ENCODE measurements around the gene XPO5. TPM values are rescaled to one million over a fixed set of nuclear protein-coding genes. Genes with fewer than 3 reads are reported as not detected.
A peak's percentile ranks its signal among the peaks of the same experiment; 100 is the strongest.

XPO5 gene
- total RNA-seq, 1 experiment from 2014 or later = 114 TPM

- Histone ChIP-seq H3K4me2 (ENCODE audit: insufficient read depth, insufficient read length, low read length) (no peak overlapping the region), H3K27ac (ENCODE audit: insufficient read length, low read depth, low read length) (no peak overlapping the region), H3T11ph (ENCODE audit: low read length) (no peak overlapping the region), H2AK5ac (ENCODE audit: insufficient read length, low read length) (no peak overlapping the region), H2BK15ac (ENCODE audit: low read depth, low read length) (no peak overlapping the region), H2AFZ (ENCODE audit: low read length) (no peak overlapping the region), H3K9ac (ENCODE audit: extremely low read depth, insufficient read length, low read length) (no peak overlapping the region), H3K4ac (ENCODE audit: low read depth, low read length) (no peak overlapping the region), H2BK5ac (ENCODE audit: insufficient read length, low read length) (no peak overlapping the region), H3K9me3 (ENCODE audit: control insufficient read depth, low read depth, low read length) (no peaks in the 10 kb centered on the region), H2BK12ac (ENCODE audit: insufficient read length, low read depth, low read length) (no peak overlapping the region), H3K23me2 (ENCODE audit: insufficient read length, low read depth, low read length, poor library complexity, severe bottlenecking) (peaks cover 10% of the 10 kb centered on the region), H3K18ac (ENCODE audit: insufficient read length, low read depth, low read length) (no peak overlapping the region), H4K20me1 (ENCODE audit: control insufficient read depth, insufficient read depth, insufficient read length) (no peaks in the 10 kb centered on the region), H4K5ac (ENCODE audit: insufficient read length, low read depth, low read length) (no peak overlapping the region), H2BK20ac (ENCODE audit: low read depth, low read length, poor library complexity, severe bottlenecking) (no peak overlapping the region), H3K23ac (ENCODE audit: insufficient read length, low read depth, low read length) (no peak overlapping the region), H3K4me1 (ENCODE audit: insufficient read depth, low read length) (0 out of 2 replicates have a peak, but pooled peaks cover 7% of the 10 kb centered on the region), H2BK120ac (ENCODE audit: low read depth, low read length, poor library complexity, severe bottlenecking) (no peak overlapping the region), H3K14ac (ENCODE audit: insufficient read depth, low read length) (no peak overlapping the region), H4K91ac (ENCODE audit: insufficient read length, low read depth, low read length) (no peak overlapping the region), H3K79me2 (ENCODE audit: insufficient read depth, low read length) (peaks cover 13% of the 10 kb centered on the region), H4K8ac (replicated peaks; ENCODE audit: insufficient read length, low read depth, low read length) (no peak overlapping the region), H3K79me1 (ENCODE audit: insufficient read depth, low read depth, low read length, poor library complexity, severe bottlenecking) (peaks cover 7% of the 10 kb centered on the region), H3K27me3 (ENCODE audit: insufficient read depth, low read length) (no peaks in the 10 kb centered on the region), H3K56ac (ENCODE audit: insufficient read length, low read depth, low read length) (no peak overlapping the region)
- Mint-ChIP-seq H3K9me3 (no peaks in the 10 kb centered on the region), H3K36me3 (ENCODE audit: insufficient read depth in 1 of 3, low read depth in 3 of 3) (peaks cover 0 to 3% (median 0%) of the 10 kb centered on the region in 3 experiments; a peak in 1 of 7 replicates), H3K4me3 (no peak overlapping the region), H3K4me1 (peaks cover 23 to 30% of the 10 kb centered on the region in 2 experiments), H3K27ac (0 out of 7 replicates have a peak overlapping the region, but pooled peaks of 1 of the 3 experiments have one; percentile 78), H3K27me3 (ENCODE audit: low read depth) (peaks cover 2% of the 10 kb centered on the region)
- WGBS (ENCODE audit: extremely low coverage, insufficient read length, low lambda C conversion rate) = no CpG with 5 or more reads among the region's 6 CpGs
- DNase-seq = no peak
- no peak for TF ChIP-seq CTCF (conservative IDR thresholded peaks at IDR 0.05)
Measured at GRCh38 chr6:43475516-43475915, 100.3 kb downstream of the XPO5 start.
